HL-60 (cell line): ENCODE data around the gene SDHD.

Source experiments
- DNase-seq, 2 experiments: peaks; one replicate each; pipeline ENCODE4 v3.0.0-alpha.2; 2010 to 2020; ENCODE audit warnings: low read depth in 1 of 2, low spot score in 1 of 2
- H3K27ac ChIP-seq: fragments of 250-450 bp; sonication (Bioruptor Pico); replicated peaks from 2 replicates; pipeline ENCODE4 v1.5.1; 2020; ENCODE audit warnings: mild to moderate bottlenecking, moderate library complexity
- H3K27me3 ChIP-seq: fragments of 250-450 bp; sonication (Bioruptor Pico); 2 replicates; pipeline ENCODE4 v1.5.1; 2021; ENCODE audit warnings: mild to moderate bottlenecking, moderate library complexity; ENCODE audit not compliant: insufficient read depth, poor library complexity, severe bottlenecking
- H3K4me3 ChIP-seq: replicated peaks from 2 replicates; pipeline ENCODE4 v1.5.1; 2011; ENCODE audit warnings: mild to moderate bottlenecking, control low read depth, low read length; ENCODE audit not compliant: insufficient read depth
- CTCF ChIP-seq: IDR thresholded peaks from one replicate; pipeline ENCODE4 v1.5.1; 2011; ENCODE audit warnings: low read length, control low read depth, inconsistent platforms; ENCODE audit not compliant: insufficient read depth
- GABPA ChIP-seq: IDR thresholded peaks from 2 replicates; pipeline ENCODE4 v1.6.1; 2012; ENCODE audit warnings: low read depth
- POLR2AphosphoS5 ChIP-seq: IDR thresholded peaks from 2 replicates; pipeline ENCODE4 v1.6.1; 2012; ENCODE audit warnings: low read depth
- REST ChIP-seq: IDR thresholded peaks from 2 replicates; pipeline ENCODE4 v1.6.1; 2012; ENCODE audit warnings: low read depth; ENCODE audit not compliant: insufficient replicate concordance
- SPI1 ChIP-seq: IDR thresholded peaks from 2 replicates; pipeline ENCODE4 v1.6.1; 2012; ENCODE audit warnings: low read depth, mild to moderate bottlenecking, borderline replicate concordance

The SDHD gene

GRCh38 chr11:112050721-112051120, 36.0 kb upstream of the SDHD start:
- no peak overlapping the region for H3K4me3 ChIP-seq
- H3K27me3 ChIP-seq, result no peaks in the 10 kb centered on the region
- DNase-seq, result no peak
- H3K27ac ChIP-seq, result no peak overlapping the region
- TF ChIP-seq SPI1, result no peak
- TF ChIP-seq GABPA, result no peak
- no peak for TF ChIP-seq CTCF
- TF ChIP-seq POLR2AphosphoS5, result no peak
- no peak for TF ChIP-seq REST

- TF ChIP-seq POLR2AphosphoS5 (no peak), SPI1 (no peak), CTCF (no peak), GABPA (no peak), REST (no peak)
- no peak overlapping the region for H3K4me3 ChIP-seq
- H3K27ac ChIP-seq, result no peak overlapping the region
- H3K27me3 ChIP-seq, result no peaks in the 10 kb centered on the region
- DNase-seq, result no peak
Measured at GRCh38 chr11:112051768-112052167, 34.9 kb upstream of the SDHD start.

- H3K4me3 ChIP-seq, result no peak overlapping the region
- no peak for DNase-seq
- no peaks in the 10 kb centered on the region for H3K27me3 ChIP-seq
- no peak overlapping the region for H3K27ac ChIP-seq
- TF ChIP-seq GABPA (no peak), SPI1 (no peak), POLR2AphosphoS5 (no peak), REST (no peak), CTCF (no peak)
Measured at GRCh38 chr11:112057170-112057569, 29.5 kb upstream of the SDHD start.
